HG03139 (cell line): ENCODE results near the gene MFAP3L.

Experiments
- ATAC-seq: cut with Tn5 transposase; IDR thresholded peaks from one replicate; pipeline ENCODE4 v1.9.1; 2021; ENCODE audit not compliant: unreplicated experiment

The MFAP3L gene

DNA sequence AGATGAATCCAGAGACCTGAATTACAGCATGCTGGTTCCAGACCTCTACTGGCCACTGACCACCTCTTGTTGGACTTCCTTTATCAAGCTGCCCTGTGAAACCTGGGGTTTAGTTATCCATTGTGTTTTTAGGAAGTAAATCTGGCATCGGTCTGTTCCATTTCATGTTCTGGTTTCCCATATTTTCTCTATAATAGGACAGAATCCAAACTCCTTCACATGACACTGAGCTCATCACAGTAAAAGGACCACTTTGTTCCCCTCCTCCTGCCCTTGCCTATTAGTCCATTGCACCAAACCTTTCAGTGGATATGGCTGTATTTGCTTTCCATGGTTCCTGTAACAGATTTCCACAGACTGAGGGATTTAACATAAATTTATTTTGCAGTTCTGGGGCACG is 4.0 kb downstream of the MFAP3L start:
- ATAC-seq = no peak

DNA sequence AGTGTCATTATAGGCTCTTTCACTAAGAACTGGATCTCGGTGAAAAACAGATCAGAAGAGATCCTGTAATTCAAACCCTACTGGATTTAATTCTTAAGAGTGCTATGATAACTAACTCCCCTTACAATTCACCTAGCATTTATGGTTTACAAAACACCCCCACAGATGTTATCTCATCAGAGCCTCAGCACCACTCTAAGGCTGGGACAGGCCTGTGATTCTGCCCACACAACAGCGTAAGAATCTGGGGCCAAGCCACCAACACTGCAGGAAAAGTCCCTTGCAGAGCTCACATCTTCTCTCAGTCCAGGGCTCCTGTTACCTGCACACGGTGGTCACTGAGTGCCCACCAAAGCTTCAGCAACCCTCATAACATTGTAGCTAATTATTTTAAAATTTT is 8.9 kb downstream of the MFAP3L start:
- ATAC-seq = no peak

DNA sequence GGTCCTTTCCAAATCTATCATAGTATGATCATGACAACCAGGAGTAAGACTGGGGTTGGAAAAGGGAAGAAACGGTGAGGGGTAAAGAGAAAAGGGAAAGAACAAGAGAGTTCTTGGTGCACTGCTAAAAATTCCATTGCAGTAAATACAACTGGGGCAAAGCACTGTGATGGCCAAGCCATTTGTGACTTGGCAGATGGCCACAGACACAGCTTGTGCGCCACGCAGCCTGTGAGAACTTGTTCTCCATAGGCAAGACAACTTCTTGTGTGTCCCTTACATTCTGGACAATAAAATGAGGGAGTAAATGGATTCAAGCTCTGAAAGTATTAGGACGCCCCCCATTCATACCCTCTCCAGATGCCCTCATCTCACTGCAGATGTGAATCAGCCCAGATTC is 10.9 kb downstream of the MFAP3L start:
- no peak for ATAC-seq

DNA sequence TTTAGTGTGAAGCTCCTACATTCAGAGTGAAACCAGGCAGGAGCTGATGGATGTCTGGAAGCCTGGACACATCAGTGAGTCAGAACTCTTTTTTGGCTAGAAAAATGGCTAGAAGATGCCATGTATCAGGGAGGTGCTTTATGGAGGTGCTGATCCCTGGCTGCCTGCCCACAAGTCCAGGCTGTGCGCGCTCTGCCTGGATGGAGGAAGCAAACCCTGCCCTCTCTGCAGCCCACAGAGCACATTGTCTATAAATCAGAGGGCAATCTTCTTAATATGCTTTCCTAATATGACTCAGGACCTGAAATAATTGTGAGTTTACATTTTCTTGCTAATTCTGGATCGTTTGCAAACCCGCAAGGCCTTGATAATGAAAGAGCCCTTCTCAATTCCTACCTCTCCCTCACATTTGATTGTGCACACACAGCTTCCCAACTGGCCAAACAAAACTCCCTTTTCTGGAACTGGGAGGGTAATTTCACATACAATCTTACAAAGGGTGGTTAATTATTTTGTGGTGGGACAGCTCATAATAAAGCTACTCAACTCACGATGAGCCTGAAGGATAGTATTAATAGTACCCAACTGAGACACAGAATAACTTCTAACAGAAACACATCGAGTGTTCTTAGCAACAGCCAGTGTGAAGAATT is 11.7 kb downstream of the MFAP3L start:
- ATAC-seq = no peak

DNA sequence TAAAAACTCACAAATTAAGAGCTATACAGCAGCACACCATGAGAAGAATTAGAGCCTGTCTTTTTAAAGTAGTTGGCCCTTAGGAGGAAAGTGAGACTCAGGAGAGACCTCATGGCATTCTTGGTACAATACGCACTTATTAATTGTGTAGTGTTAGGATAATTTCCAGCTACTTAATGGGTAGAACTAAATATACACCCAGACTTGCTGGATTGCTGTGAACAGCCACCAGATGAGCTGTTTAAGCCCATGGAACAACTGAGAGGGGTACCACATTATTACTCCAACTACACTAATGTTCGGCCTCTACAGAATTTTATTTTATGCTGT is 13.6 kb downstream of the MFAP3L start:
- no peak for ATAC-seq

DNA sequence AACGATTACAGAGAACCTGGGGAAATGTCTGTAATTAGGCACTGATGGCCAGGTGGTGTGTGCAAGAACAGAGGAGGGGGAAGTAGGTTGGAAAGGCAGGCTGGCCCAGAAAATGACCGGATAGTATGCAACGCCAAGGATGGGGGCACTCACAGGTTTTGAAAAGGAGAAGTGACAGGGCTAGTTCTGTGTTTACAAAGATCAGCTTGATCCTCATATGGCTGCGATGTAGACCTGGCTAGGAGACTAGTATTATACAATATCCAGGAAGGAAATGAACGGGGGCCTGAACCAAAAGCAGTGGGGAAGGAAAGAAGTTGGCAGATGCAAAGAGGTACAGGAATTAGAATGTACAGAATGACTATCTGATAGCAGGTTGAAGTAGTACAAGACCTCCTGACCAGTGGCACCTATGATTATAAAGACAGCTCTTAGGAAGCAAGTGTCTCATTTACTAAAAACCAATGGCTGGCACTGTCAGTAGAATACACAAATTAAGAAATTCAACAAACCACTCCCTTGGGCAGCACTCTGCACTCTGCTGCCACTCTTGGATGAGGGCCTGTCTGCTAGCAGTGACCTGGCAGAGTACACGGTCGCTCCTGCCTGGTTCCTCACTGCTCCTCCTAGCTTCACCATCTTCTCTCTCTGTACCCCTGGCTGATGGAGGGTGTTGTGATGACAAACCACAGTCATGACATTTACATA is 14.1 kb downstream of the MFAP3L start:
- no peak for ATAC-seq

- ATAC-seq = no peak
Measured at GRCh38 chr4:170009291-170009690, 16.9 kb downstream of the MFAP3L start.

- no peak for ATAC-seq
Measured at GRCh38 chr4:170008801-170009200, 17.4 kb downstream of the MFAP3L start.

- no peak for ATAC-seq
Measured at GRCh38 chr4:170008371-170008770, 17.8 kb downstream of the MFAP3L start.

DNA sequence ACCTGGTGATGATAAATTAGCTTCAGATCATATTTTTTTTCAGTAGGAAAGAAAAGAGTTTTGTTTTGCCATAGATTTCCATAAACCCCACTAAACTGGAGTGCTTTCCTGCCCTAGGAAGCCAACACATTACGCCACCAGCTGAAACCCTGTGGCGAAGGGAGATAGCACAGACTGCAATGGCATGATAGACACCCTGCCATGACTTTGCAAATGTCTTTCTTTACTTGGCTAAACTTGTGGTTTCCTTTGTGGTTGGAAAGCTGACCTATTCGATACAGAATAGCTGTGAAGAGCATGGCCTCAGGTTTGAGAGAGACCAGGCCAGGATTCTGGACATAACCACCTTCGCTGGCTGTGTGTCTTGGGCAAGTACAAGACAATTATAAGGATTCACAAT is 19.1 kb downstream of the MFAP3L start:
- ATAC-seq = no peak

GRCh38 chr4:170005472-170005871 is 20.7 kb downstream of the MFAP3L start:
- no peak for ATAC-seq

GRCh38 chr4:170004651-170005295 is 21.4 kb downstream of the MFAP3L start:
- no peak for ATAC-seq

- no peak for ATAC-seq
Measured at GRCh38 chr4:170003071-170004070, 22.8 kb downstream of the MFAP3L start.

DNA sequence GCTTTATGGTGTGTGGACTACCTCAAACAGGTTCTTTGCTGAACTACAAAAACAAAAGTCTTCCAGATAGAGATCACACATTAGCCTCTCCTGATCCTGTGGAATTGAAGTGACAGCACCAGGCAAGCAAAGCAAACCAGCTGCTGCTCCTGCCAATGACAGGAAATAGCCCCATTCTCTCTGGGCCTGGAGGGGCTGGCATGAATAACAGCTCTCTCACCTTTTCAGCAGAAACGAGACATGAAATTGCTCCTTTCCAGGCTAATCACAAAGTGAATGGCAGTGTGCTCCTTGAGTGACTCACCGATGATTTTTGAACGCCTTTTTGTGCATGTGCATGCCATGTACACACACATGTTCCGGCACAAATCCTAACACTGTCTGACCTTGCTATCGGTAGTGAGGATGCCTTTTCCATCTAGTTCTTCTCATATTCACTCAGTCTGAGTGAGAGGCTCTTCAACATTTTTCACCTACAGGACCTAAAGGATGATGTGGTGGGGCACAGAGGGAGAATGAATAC is 24.4 kb downstream of the MFAP3L start:
- ATAC-seq = no peak

DNA sequence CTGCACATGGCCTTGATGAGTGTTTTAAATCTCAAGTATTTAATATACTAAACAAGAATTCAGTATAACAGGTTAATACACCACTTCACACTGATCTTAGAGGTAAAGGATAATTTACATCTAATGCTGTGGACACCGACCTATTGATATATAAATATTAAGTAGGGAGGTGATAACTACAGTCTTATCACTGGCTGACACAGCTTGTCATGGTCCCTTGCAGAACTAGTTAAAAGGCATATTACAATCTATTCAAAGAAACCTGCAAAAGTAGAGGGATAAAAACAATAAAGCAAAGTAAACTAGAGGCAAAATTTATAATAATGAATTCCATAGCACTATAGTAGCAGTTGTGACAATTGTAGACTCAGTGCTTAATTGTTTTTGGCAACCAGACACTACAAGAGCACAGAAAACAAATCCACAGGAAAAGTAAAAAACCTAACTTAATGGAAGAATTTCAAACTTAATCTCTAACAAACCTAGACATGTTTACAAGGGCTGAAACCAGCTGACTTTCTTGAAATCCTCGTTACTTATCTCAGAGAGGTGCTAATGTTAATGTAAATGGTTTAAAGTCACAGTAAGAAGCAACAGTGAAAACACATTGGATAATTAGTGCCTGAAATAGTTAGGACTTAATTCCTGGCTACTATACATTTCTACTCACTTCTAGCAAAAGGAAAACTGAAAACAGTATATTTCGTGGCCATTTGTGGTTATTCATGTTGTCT is 25.0 kb downstream of the MFAP3L start:
- ATAC-seq = no peak

DNA sequence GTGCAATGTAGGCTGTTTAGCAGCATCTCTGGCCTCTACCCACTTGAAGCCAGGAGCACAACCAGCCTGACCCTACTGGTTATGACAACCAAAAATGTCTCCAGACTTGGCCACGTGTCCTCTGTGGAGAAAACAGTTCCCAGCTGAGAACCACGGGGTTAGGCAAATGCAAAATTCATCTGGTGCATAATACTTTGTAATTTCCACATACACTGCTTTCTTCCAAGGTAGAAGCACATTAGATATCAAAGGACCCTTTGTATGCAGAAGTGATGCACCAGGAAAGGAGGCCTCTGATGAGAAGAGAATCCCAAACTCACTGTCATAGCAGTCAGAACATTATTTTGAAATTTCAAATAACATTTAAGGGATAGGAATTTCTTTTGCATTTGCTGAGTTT is 26.3 kb downstream of the MFAP3L start:
- ATAC-seq = no peak

DNA sequence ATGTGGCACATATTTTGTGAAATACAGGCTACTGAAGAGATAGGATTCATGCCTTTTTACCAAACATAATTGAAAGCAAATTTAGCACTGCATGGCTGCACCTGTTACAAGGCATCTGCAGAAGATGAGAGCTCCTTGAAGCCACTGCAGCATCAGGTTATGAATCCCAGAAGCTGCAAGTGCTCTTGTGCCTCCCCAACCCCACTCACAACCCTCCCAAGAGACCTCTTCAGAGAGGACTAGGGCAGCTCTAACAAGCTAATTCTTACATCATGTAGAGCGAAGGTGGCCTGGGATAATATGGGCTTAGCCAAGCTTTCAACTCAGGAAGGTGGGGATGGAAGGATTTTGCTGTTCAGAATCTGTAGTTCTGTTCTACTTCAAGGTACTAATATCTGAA is 27.2 kb downstream of the MFAP3L start:
- no peak for ATAC-seq

GRCh38 chr4:169996379-169997240 is 29.6 kb downstream of the MFAP3L start:
- ATAC-seq = no peak

DNA sequence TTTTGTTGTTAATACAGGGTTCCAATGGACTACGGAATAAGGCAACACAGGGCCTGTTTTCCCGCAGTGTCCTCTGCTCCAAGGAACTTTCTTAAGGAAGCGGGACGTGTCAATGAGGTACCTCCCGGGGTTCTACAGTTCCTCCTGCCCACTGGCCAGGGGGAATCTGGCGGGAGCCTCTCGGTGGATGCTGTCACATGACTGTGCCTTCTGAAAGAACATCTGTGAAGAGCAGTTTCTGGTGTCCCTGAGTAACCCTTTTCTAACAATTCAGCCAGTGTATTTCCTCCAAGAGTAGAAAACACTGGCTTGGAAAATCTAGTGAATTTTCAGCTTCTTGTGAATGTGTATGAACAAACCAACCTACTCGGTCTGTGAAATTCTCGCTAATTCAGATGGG is 32.7 kb downstream of the MFAP3L start:
- no peak for ATAC-seq
